KMS-11 (cell line): Measurements from ENCODE around the gene ARVCF.

Source experiments
- H2AFZ ChIP-seq: fragments of 200-600 bp; sonication (generic); 2 replicates; pipeline ENCODE4 v1.6.1; 2016; ENCODE audit warnings: antibody characterized with exemption, mixed run types, low read depth
- H3K27ac ChIP-seq: fragments of 200-600 bp; sonication (generic); 2 replicates; pipeline ENCODE4 v1.6.1; 2016; ENCODE audit warnings: mild to moderate bottlenecking, mixed run types
- H3K27me3 ChIP-seq: fragments of 200-600 bp; sonication (generic); 2 replicates; pipeline ENCODE4 v1.6.1; 2017; ENCODE audit warnings: mild to moderate bottlenecking, low read depth, mixed run types, moderate library complexity; ENCODE audit not compliant: insufficient read depth
- H3K36me3 ChIP-seq: fragments of 200-600 bp; sonication (generic); 2 replicates; pipeline ENCODE4 v1.6.1; 2017; ENCODE audit warnings: mild to moderate bottlenecking, mixed run types; ENCODE audit not compliant: insufficient read depth
- H3K4me1 ChIP-seq: fragments of 200-600 bp; sonication (generic); 2 replicates; pipeline ENCODE4 v1.6.1; 2016; ENCODE audit warnings: mild to moderate bottlenecking, low read depth, mixed run types; ENCODE audit not compliant: poor library complexity, severe bottlenecking
- H3K4me2 ChIP-seq: fragments of 200-600 bp; sonication (generic); 2 replicates; pipeline ENCODE4 v1.7.0; 2016; ENCODE audit warnings: mild to moderate bottlenecking, mixed run types
- H3K4me3 ChIP-seq: fragments of 200-600 bp; sonication (generic); IDR thresholded peaks from 2 replicates; pipeline ENCODE4 v1.6.1; 2017; ENCODE audit warnings: low read depth, low read length, mixed read lengths; ENCODE audit not compliant: insufficient read depth
- H3K79me2 ChIP-seq: fragments of 200-600 bp; sonication (generic); 2 replicates; pipeline ENCODE4 v1.6.1; 2016; ENCODE audit warnings: low read depth, mixed run types; ENCODE audit not compliant: insufficient read depth
- H3K9ac ChIP-seq: fragments of 200-600 bp; sonication (generic); 2 replicates; pipeline ENCODE4 v1.6.1; 2016; ENCODE audit warnings: mild to moderate bottlenecking, mixed run types
- H4K20me1 ChIP-seq: fragments of 200-600 bp; sonication (generic); 2 replicates; pipeline ENCODE4 v1.6.1; 2016; ENCODE audit warnings: mild to moderate bottlenecking, mixed run types; ENCODE audit not compliant: insufficient read depth
- TF ChIP-seq, protein P1 (sequence below): fragments of 200-600 bp; sonication (generic); conservative IDR thresholded peaks from 2 replicates; pipeline ENCODE4 v1.6.1; 2017; ENCODE audit warnings: low read depth, mild to moderate bottlenecking, antibody characterized with exemption, low read length, moderate library complexity, mixed read lengths

The ARVCF gene

DNA sequence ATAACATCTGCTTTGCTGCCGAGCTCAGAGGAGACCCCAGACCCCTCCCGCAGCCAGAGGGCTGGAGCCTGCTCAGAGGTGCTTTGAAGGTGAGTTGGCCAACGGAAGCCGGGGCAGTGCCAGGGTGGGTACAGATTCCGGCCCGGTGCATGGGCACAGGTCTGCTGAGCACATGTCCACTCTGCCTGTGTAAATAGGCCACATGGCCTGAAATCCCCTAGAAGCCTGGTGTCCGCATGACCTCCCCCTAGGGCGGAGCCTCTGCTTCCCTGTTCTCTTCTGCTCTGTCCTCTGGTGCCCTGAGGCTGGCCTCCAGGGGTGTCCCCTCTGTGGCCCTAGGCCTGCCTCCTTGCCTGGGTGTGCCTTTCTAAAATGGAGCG is 55.4 kb downstream of the ARVCF start:
- H4K20me1 ChIP-seq: no peaks in the 10 kb centered on the region
- H3K27me3 ChIP-seq: no peaks in the 10 kb centered on the region
- no peak overlapping the region for H3K4me3 ChIP-seq
- no peak overlapping the region for H3K27ac ChIP-seq
- TF ChIP-seq, protein P1, sequence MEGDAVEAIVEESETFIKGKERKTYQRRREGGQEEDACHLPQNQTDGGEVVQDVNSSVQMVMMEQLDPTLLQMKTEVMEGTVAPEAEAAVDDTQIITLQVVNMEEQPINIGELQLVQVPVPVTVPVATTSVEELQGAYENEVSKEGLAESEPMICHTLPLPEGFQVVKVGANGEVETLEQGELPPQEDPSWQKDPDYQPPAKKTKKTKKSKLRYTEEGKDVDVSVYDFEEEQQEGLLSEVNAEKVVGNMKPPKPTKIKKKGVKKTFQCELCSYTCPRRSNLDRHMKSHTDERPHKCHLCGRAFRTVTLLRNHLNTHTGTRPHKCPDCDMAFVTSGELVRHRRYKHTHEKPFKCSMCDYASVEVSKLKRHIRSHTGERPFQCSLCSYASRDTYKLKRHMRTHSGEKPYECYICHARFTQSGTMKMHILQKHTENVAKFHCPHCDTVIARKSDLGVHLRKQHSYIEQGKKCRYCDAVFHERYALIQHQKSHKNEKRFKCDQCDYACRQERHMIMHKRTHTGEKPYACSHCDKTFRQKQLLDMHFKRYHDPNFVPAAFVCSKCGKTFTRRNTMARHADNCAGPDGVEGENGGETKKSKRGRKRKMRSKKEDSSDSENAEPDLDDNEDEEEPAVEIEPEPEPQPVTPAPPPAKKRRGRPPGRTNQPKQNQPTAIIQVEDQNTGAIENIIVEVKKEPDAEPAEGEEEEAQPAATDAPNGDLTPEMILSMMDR: no peak
- no peak overlapping the region for H3K9ac ChIP-seq
- peaks cover 36% of the 10 kb centered on the region for H3K4me1 ChIP-seq
- H3K79me2 ChIP-seq: no peaks in the 10 kb centered on the region
- H2AFZ ChIP-seq: no peak overlapping the region
- H3K4me2 ChIP-seq: no peak overlapping the region
- H3K36me3 ChIP-seq: no peaks in the 10 kb centered on the region

- TF ChIP-seq, protein P1: no peak
- no peak overlapping the region for H3K4me3 ChIP-seq
- no peaks in the 10 kb centered on the region for H4K20me1 ChIP-seq
- H3K4me2 ChIP-seq: no peak overlapping the region
- no peaks in the 10 kb centered on the region for H3K27me3 ChIP-seq
- H3K79me2 ChIP-seq: no peaks in the 10 kb centered on the region
- no peak overlapping the region for H3K9ac ChIP-seq
- H2AFZ ChIP-seq: no peak overlapping the region
- no peaks in the 10 kb centered on the region for H3K36me3 ChIP-seq
- no peak overlapping the region; the same call in 1 of the 2 replicates for H3K27ac ChIP-seq
- H3K4me1 ChIP-seq: peaks cover 31% of the 10 kb centered on the region
Observed at GRCh38 chr22:19960491-19961200, 56.0 kb downstream of the ARVCF start.

DNA sequence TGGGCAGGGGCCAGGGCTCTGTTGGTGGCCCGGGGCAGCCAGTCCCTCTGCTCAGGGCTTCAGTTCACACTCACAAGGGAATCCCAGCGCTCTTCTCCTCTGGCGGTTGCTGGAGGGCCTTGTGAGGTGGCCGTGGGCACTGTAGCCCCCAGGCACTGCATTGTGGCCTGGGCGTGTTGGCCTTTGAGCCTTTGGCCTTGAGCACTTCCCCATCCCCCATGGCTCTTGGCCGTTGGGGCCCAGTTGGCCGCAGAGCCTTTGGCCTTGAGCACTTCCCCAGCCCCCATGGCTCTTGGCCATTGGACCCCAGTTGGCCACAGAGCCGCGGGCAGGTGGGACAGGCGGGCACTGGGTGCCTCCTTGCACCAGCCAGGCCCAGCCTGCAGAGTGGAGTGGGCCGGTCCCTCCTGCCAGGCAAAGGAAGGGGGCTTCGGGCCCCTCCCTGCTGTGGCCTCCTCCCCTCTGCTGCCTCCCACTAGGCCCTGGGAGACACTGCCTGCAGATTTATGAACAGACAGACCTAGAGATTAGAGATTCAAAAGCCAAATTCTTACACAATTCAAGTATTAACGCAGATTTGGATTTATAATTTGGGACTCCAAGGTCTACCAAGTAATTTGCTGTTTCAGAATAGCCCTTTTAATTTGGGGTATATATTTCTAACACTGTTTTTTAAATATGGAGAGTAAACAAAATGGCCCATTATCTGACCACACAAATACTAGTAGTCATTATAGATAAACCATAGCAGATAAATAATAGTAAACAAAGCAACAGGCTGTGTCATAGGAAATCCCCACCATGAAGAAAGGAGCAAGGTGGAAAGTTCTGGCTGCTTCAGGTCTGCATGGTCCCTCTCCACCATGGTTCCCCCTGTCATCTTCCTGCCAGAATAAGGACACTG is 56.8 kb downstream of the ARVCF start:
- no peak overlapping the region for H3K4me2 ChIP-seq
- TF ChIP-seq, protein P1: no peak

DNA sequence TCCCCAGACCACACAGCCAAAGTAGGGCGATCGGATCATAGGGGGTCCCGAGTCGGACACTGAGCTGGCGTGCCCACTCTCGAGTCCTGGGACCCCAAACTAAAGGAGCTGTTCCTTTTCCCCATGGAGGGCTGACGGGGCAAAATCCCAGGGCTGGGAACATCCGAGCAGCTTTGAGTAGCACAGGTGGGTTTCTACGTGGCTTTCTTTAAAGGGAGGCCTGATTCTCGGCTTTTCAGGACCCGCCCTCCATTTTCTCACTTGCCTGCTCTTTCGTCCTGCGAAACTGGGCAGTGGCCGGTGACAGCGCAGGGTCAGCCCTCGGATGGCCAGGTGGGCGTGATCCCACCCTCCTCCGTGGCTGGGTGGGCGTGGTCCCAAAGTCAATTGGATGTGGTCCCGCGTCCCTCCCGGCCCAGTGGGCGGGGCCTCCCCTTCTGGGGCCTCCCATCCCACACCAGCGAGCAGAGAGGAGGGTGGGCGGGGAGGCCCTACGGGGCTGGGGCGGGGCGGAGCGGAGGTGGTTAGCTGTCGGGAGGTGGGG is 57.5 kb downstream of the ARVCF start:
- no peak overlapping the region for H3K4me3 ChIP-seq
- H3K4me2 ChIP-seq: no peak overlapping the region
- TF ChIP-seq, protein P1: no peak
- H2AFZ ChIP-seq: no peak overlapping the region
- no peaks in the 10 kb centered on the region for H3K36me3 ChIP-seq
- H3K9ac ChIP-seq: no peak overlapping the region
- H3K4me1 ChIP-seq: peaks cover 27% of the 10 kb centered on the region
- no peak overlapping the region for H3K27ac ChIP-seq
- H3K27me3 ChIP-seq: no peaks in the 10 kb centered on the region
- no peaks in the 10 kb centered on the region for H4K20me1 ChIP-seq
- no peaks in the 10 kb centered on the region for H3K79me2 ChIP-seq

More for the DNA sequence above, 56.8 kb downstream of the ARVCF start:
- Histone ChIP-seq H3K36me3 (no peaks in the 10 kb centered on the region), H3K4me1 (peaks cover 26% of the 10 kb centered on the region), H3K79me2 (no peaks in the 10 kb centered on the region), H4K20me1 (no peaks in the 10 kb centered on the region), H3K9ac (no peak overlapping the region), H3K27ac (no peak overlapping the region; the same call in 1 of the 2 replicates), H3K4me3 (no peak overlapping the region), H2AFZ (no peak overlapping the region), H3K27me3 (no peaks in the 10 kb centered on the region)
